G401.6 (cell line): Measurements from ENCODE around the gene FHOD1.
A peak's percentile ranks its signal among the peaks of the same experiment; 100 is the strongest.

Experiments
- FAIRE-seq: peaks from 2 replicates; lab custom pipeline; 2012; peaks lifted over from hg19 to GRCh38; lab: Jason Lieb, UNC

Gene FHOD1

GRCh38 chr16:67190041-67190440 lies 57.2 kb downstream of the FHOD1 start, which contains the start of gene EXOC3L1:
Gene EXOC3L1 (minus strand): TSS chr16:67190136. CDS start chr16:67189676, 460 bp downstream.
- no peak for FAIRE-seq

GRCh38 chr16:67188798-67189197 lies 58.5 kb downstream of the FHOD1 start:
- no peak for FAIRE-seq

GRCh38 chr16:67188323-67188722 lies 59.0 kb downstream of the FHOD1 start:
- no peak for FAIRE-seq

- no peak for FAIRE-seq
Measured at GRCh38 chr16:67187175-67187890, 59.9 kb downstream of the FHOD1 start.

GRCh38 chr16:67186550-67186950 lies 60.7 kb downstream of the FHOD1 start:
- no peak for FAIRE-seq

- FAIRE-seq: no peak
Measured at GRCh38 chr16:67185651-67186134, 61.6 kb downstream of the FHOD1 start.

- peak; percentile 84 for FAIRE-seq
Measured at GRCh38 chr16:67184995-67185650, 62.2 kb downstream of the FHOD1 start.

- no peak for FAIRE-seq
Measured at GRCh38 chr16:67184453-67184994, 62.8 kb downstream of the FHOD1 start.

- peak; percentile 97 for FAIRE-seq
Measured at GRCh38 chr16:67183627-67184452, 63.4 kb downstream of the FHOD1 start, which contains the start of gene MATCAP1. Gene MATCAP1 (minus strand): TSS chr16:67183963. CDS start chr16:67180610, 3,353 bp downstream.

- no peak for FAIRE-seq
Measured at GRCh38 chr16:67183284-67183626, 64.0 kb downstream of the FHOD1 start.

- no peak for FAIRE-seq
Measured at GRCh38 chr16:67182288-67182687, 65.0 kb downstream of the FHOD1 start.

GRCh38 chr16:67181346-67181745 lies 65.9 kb downstream of the FHOD1 start:
- no peak for FAIRE-seq

- FAIRE-seq: no peak
Measured at GRCh38 chr16:67180166-67180565, 67.1 kb downstream of the FHOD1 start.

- no peak for FAIRE-seq
Measured at GRCh38 chr16:67179421-67180080, 67.7 kb downstream of the FHOD1 start.
